Raji (cell line): ENCODE results near the gene PXT1.

Source experiments
- POLR2A ChIP-seq: IDR thresholded peaks from 2 replicates; pipeline ENCODE4 v1.6.1; 2011; ENCODE audit warnings: low read depth, low read length, control low read depth; ENCODE audit not compliant: insufficient read depth

The PXT1 gene

DNA sequence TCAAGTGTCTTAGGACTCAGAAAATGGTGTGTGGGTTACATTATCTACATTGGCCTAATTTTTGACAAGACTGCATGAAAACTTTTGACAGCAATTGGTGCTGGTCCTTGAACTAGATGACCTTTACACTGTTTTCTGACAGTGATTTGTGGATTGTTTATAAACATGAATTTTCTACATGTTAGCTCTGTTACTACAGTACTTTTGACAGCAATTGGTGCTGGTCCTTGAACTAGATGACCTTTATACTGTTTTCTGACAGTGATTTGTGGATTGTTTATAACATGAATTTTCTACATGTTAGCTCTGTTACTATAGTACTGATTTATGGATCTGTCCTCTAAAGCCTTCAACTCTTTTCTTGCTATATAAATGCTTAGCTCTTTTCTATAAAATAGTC is 16.8 kb upstream of the PXT1 start:
- no peak for TF ChIP-seq POLR2A

DNA sequence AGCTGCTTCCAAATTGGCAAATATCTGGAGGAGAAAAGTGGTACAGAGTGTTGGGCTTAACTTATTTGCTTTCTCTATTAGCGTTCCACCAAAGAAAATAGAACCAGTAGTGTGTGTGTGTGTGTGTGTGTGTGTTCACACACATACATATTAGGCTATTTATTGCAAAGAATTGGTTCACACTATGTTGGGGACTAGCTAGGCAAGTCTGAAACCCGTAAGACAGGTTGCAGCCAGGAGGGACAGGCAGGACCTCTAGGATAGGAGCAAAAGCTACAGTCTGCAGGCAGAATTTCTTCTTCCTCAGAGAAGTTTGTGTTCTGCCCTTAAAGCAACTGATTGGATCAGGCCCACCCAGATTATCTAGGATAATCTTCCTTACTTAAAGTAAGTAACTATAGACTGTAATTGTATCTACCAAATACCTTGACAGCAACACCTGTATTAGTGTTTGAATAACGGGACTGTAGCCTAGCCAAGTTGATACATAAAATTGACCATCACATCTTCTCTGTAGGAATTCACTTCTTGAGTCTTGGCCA is 12.9 kb upstream of the PXT1 start:
- TF ChIP-seq POLR2A: no peak

DNA sequence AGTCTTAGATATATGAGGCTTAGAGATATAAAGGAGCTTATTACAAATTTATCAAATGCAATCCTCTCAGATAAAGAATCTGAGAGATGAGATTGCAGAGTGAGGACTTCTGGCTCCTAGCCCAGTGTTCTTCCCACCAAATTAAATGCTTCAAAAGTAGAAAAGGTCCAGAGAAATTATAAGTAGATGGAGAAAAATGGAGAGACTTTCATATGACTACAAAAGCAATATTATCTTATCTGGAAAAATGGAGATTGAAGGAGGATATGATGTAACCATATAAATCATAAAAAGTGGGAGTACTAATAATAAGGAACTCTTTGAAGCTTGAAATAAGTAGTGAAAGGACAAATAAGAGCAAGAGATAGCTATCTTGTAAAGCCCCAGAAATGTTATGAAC is 3.0 kb upstream of the PXT1 start:
- TF ChIP-seq POLR2A: no peak

DNA sequence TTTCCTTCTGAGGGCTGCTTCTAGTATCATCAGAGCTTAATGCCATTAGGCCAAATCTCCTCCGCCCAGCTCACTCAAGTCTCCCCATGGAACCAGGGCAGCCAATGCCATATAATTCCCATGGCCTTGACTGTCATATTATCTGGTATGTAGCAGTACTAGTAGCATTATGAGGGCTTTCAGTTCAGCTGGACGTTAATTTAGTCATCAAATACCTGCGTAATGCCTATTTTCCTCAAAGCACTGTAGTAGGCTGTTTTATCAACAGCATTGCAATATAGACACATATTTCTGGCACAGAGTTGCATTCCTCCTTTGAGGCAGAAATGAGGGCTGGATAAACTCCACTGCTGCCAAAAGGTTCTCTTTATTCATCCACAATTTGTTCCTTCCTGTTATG is 1.8 kb upstream of the PXT1 start:
- TF ChIP-seq POLR2A: no peak

- TF ChIP-seq POLR2A: no peak
These were observed 1.1 kb upstream of the PXT1 start for GRCh38 chr6:36443471-36444428.

- no peak for TF ChIP-seq POLR2A
These were observed 467 bp downstream of the PXT1 start for GRCh38 chr6:36442103-36442670.

GRCh38 chr6:36441307-36441894 is 1.3 kb downstream of the PXT1 start:
- peak; percentile 86 for TF ChIP-seq POLR2A

- no peak for TF ChIP-seq POLR2A
These were observed 6.2 kb downstream of the PXT1 start for GRCh38 chr6:36436466-36436865.

DNA sequence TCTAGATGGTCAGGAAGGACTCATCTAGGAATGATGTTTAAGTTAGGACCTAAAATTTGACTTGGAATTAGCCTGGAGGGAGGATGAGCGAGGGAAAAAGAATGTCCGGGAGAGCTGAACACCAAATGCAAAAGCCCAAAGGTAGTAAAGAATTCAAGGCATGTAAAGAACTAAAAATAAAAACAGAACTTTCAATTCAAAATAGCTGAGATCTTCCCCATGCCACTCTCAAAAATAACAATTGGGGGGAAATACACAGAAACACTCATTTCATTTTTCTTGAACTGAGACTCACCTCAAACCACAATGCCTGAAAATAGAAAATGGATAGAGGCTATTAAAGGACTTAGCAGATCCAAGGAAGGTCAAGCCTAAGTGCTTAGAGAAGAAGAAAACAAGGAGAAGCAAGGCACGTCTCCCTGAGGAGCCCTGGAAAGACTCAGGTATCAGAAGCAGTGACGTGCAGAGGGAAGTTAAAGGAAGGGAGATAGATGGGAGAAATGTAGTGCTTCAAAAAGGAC is 10.4 kb downstream of the PXT1 start:
- TF ChIP-seq POLR2A: no peak

DNA sequence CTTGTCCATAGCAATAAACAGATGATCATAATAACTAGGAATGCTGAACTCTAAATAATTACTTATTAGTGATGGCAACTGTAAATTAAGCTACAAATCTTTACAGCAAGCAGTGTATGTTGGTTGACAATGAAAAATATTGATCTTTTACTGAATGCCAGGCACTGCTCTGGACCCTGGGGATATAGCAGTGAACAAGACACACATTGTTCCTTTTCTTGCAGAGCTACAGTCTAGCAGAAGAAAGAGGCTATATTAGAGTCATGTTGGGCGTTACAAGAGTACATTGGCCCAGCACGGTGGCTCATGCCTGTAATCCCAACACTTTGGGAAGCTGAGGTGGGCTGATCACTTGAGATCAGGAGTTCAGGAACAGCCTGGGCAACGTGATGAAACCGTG is 11.5 kb downstream of the PXT1 start:
- TF ChIP-seq POLR2A: no peak

- TF ChIP-seq POLR2A: no peak
These were observed 12.3 kb downstream of the PXT1 start for GRCh38 chr6:36430351-36430750.

- no peak for TF ChIP-seq POLR2A
These were observed 13.7 kb downstream of the PXT1 start for GRCh38 chr6:36428911-36429310.

DNA sequence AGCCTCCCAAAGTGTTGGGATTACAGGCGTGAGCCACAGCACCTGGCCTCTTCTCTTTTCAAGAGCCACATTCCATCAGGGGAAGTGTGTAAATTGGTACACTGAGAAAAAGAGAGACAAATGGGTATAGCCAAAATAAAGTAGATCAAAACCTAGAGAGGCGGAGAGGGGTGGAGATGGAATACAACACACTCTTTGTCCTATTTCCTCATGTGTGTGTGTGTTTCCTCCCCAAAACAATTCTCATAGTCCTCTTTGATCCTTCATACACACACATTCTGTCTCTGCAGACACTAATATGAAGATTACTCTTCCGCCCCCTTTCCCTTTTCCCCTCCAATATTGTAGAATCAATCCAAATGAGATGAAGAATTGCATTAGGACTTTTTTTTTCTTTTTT is 16.0 kb downstream of the PXT1 start:
- no peak for TF ChIP-seq POLR2A

- peak; percentile 94 for TF ChIP-seq POLR2A
These were observed 19.4 kb downstream of the PXT1 start for GRCh38 chr6:36423101-36423824.

- TF ChIP-seq POLR2A: no peak
These were observed 19.9 kb downstream of the PXT1 start for GRCh38 chr6:36422714-36423100.

GRCh38 chr6:36419310-36419709 is 23.3 kb downstream of the PXT1 start:
- TF ChIP-seq POLR2A: no peak

DNA sequence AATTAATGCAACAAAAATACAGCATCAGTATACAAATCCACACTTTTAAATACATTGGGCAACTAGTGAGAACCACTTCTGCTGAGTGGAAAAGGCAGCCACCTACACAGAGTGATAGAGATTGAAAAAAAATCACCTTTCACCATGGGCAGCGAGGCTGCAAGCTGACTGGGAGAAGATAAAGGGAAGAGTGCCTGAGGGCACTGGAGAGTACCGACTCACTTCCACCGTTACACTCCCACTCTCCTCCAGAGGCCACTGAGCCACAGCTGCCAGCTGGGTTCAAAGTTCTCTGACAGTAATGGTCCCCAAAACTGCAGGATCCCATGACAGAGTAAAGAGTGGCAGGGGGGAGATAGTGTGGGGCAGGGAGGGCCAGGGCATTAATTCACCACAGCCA is 24.1 kb downstream of the PXT1 start:
- no peak for TF ChIP-seq POLR2A
